Panc1 (cell line): ENCODE results near the gene C4orf50. TPM values are rescaled to one million over a fixed set of nuclear protein-coding genes. Genes with fewer than 3 reads are reported as not detected.

ENCODE experiments used
- ATAC-seq: fragments of 200-7000 bp; cut with Tn5 transposase; 2 replicates; pipeline ENCODE4 v1.9.1; 2020; ENCODE audit warnings: mild to moderate bottlenecking, moderate library complexity
- BruUV-seq: library from RNA; stranded (reverse); fragments of 400-500 nt; replicated peaks from 2 replicates; lab custom pipeline; 2021; lab: Mats Ljungman, UMichigan
- CTCF ChIA-PET: fragments of 300-600 bp; sonication (Branson Sonifier 250); formaldehyde crosslinking; loops from one replicate; lab custom pipeline; 2022; ENCODE audit warnings: antibody characterized with exemption; lab: Charles Lee
- POLR2A ChIA-PET: fragments of 300-600 bp; sonication (Branson Sonifier 250); formaldehyde crosslinking; loops from one replicate; lab custom pipeline; 2022; ENCODE audit warnings: antibody characterized with exemption; lab: Charles Lee
- DNase-seq: peaks from one replicate; pipeline ENCODE4 v3.0.0-alpha.2; 2010; ENCODE audit warnings: low read depth, low spot score
- H3K27ac ChIP-seq: 2 replicates; pipeline ENCODE4 v1.5.1; 2011; ENCODE audit warnings: mild to moderate bottlenecking, low read length, inconsistent platforms
- H3K27me3 ChIP-seq: fragments of 200-500 bp; sonication (Bioruptor generic); 2 replicates; pipeline ENCODE4 v1.6.0; 2014; ENCODE audit warnings: low read length, inconsistent platforms; ENCODE audit not compliant: control insufficient read depth, insufficient read depth
- H3K36me3 ChIP-seq: fragments of 200-500 bp; sonication (Bioruptor generic); 2 replicates; pipeline ENCODE4 v1.5.1; 2014; ENCODE audit warnings: inconsistent platforms, mild to moderate bottlenecking, low read length, moderate library complexity; ENCODE audit not compliant: control insufficient read depth, insufficient read depth
- H3K4me1 ChIP-seq: 2 replicates; pipeline ENCODE4 v1.5.1; 2011; ENCODE audit warnings: inconsistent platforms, mild to moderate bottlenecking, low read length, moderate library complexity; ENCODE audit not compliant: control insufficient read depth, insufficient read depth
- H3K4me3 ChIP-seq, 2 experiments: 2 replicates each; pipeline ENCODE4 v1.5.1; 2011 to 2012; ENCODE audit warnings: low read depth in 2 of 2, low read length in 2 of 2, mild to moderate bottlenecking in 2 of 2, inconsistent platforms in 1 of 2, moderate library complexity in 1 of 2
- H3K9me3 ChIP-seq: fragments of 200-500 bp; sonication (Bioruptor generic); 2 replicates; pipeline ENCODE4 v1.5.1; 2014; ENCODE audit warnings: low read depth, mild to moderate bottlenecking, inconsistent platforms, low read length, moderate library complexity; ENCODE audit not compliant: control insufficient read depth, insufficient read depth
- POLR2AphosphoS5 ChIP-seq: IDR thresholded peaks from 2 replicates; pipeline ENCODE4 v1.6.1; 2012; ENCODE audit warnings: mild to moderate bottlenecking, low read depth, low read length, moderate library complexity
- REST ChIP-seq, 2 experiments: IDR thresholded peaks; 2 replicates each; pipeline ENCODE4 v1.6.1; 2011 to 2012; ENCODE audit warnings: low read depth in 2 of 2, control low read depth in 1 of 2, low read length in 1 of 2, mild to moderate bottlenecking in 1 of 2, moderate library complexity in 1 of 2; ENCODE audit not compliant: insufficient read depth in 1 of 2
- SIN3A ChIP-seq: IDR thresholded peaks from 2 replicates; pipeline ENCODE4 v1.6.1; 2012; ENCODE audit warnings: low read depth, mild to moderate bottlenecking, low read length, moderate library complexity, borderline replicate concordance; ENCODE audit not compliant: insufficient read depth
- TCF7L2 ChIP-seq: IDR thresholded peaks from 2 replicates; pipeline ENCODE4 v1.6.1; 2011; ENCODE audit warnings: mild to moderate bottlenecking, low read depth, low read length, inconsistent platforms
- in situ Hi-C: cut with HindIII; loops from 2 replicates; pipeline ENCODE4 v1.10.0; 2016; ENCODE audit warnings: low sequenced_read_pairs, low pct_unique_long_range_greater_than_20kb
- intact Hi-C: fragments of 100-400 bp; cut with micrococcal nuclease; formaldehyde crosslinking; loops from one replicate; pipeline ENCODE4 v1.10.0; 2022; ENCODE audit not compliant: unreplicated experiment
- total RNA-seq: library from RNA; stranded (reverse); gene quantifications from one replicate; pipeline ENCODE4 v1.2.1, GENCODE V29; 2021; ENCODE audit not compliant: unreplicated experiment
- TF ChIP-seq, protein P1 (sequence below): fragments of 450-650 bp; IDR thresholded peaks from 2 replicates; pipeline ENCODE4 v1.5.1; 2017; ENCODE audit warnings: mild to moderate bottlenecking

Gene C4orf50
- total RNA-seq, 1 experiment from 2014 or later, result under 0.01 TPM

DNA sequence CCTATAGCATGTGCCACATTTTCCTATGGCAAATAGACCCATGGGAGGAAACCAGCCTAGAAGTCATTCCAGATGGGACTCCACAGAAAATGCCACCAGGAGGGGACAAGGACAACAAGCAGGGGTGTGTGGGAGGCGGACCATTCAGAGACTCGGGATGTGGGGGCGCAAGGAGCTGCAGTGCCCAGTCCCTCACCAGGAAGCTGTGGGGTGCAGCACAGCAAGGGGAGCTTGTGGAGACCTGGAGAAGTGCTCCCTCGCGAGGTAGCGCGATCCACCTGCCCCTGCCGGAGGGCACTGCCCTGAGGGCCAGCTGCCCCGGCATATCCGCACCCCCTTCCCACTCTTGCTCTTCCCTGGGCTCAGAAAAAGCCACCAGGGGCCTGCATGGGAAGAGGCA lies 45.5 kb upstream of the C4orf50 start:
- TF ChIP-seq SIN3A, result no peak
- TF ChIP-seq POLR2AphosphoS5, result no peak
- no peak for TF ChIP-seq TCF7L2
- Histone ChIP-seq H3K27ac (no peak overlapping the region), H3K36me3 (no peaks in the 10 kb centered on the region), H3K27me3 (no peaks in the 10 kb centered on the region), H3K4me3 (no peak overlapping the region), H3K4me1 (no peaks in the 10 kb centered on the region), H3K9me3 (no peaks in the 10 kb centered on the region)
- CTCF ChIA-PET, result no interaction called here
- DNase-seq (no peak), ATAC-seq (no peak)
- no TSS peak for BruUV-seq
- in situ Hi-C loops, result no loop called here
- intact Hi-C loops, result no loop called here
- POLR2A ChIA-PET, result interaction anchor here (0.7 kb wide), 1 partner anchor 75 kb away, joined by 3 read pairs; no protein-coding TSS in a partner anchor

GRCh38 chr4:6062133-6062532 lies 43.9 kb upstream of the C4orf50 start:
- no peaks in the 10 kb centered on the region for H3K27me3 ChIP-seq
- in situ Hi-C loops, result no loop called here
- POLR2A ChIA-PET, result no interaction called here
- BruUV-seq, result no TSS peak
- intact Hi-C loops, result no loop called here
- H3K4me3 ChIP-seq, result no peak overlapping the region
- CTCF ChIA-PET, result no interaction called here
- no peak overlapping the region for H3K27ac ChIP-seq
- no peaks in the 10 kb centered on the region for H3K36me3 ChIP-seq
- DNase-seq, result no peak
- no peaks in the 10 kb centered on the region for H3K4me1 ChIP-seq
- ATAC-seq, result no peak
- H3K9me3 ChIP-seq, result no peaks in the 10 kb centered on the region
- TF ChIP-seq TCF7L2 (no peak), SIN3A (no peak), POLR2AphosphoS5 (no peak), REST (IDR thresholded peaks at IDR 0.05; ENCODE audit: insufficient read depth in 1 of 2, low read depth in 2 of 2, low read length in 1 of 2) (no peak)
- TF ChIP-seq, protein P1, sequence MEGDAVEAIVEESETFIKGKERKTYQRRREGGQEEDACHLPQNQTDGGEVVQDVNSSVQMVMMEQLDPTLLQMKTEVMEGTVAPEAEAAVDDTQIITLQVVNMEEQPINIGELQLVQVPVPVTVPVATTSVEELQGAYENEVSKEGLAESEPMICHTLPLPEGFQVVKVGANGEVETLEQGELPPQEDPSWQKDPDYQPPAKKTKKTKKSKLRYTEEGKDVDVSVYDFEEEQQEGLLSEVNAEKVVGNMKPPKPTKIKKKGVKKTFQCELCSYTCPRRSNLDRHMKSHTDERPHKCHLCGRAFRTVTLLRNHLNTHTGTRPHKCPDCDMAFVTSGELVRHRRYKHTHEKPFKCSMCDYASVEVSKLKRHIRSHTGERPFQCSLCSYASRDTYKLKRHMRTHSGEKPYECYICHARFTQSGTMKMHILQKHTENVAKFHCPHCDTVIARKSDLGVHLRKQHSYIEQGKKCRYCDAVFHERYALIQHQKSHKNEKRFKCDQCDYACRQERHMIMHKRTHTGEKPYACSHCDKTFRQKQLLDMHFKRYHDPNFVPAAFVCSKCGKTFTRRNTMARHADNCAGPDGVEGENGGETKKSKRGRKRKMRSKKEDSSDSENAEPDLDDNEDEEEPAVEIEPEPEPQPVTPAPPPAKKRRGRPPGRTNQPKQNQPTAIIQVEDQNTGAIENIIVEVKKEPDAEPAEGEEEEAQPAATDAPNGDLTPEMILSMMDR, result no peak

DNA sequence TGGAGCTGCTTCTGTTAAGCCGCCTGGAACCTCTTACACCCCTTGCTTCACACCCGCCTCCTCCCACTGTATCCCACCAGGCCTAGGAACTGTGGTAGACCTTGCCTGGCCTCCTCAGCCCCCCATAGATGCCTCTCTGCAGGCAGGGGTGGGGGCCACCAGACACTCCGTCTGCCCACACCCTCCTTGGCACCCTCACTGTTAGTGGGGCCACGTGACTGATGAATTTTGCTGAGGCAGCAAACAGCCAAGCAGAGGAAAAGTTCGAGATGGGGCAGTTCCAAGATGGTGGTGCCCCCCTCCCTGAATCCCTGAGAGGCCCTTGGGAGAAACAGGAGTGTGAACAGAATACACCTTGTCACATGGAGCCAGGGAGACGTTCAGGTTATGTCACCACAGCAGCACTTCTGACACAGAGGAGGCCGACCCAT lies 41.2 kb upstream of the C4orf50 start:
- Histone ChIP-seq H3K27ac (no peak overlapping the region), H3K9me3 (no peaks in the 10 kb centered on the region), H3K27me3 (no peaks in the 10 kb centered on the region), H3K36me3 (no peaks in the 10 kb centered on the region), H3K4me1 (no peaks in the 10 kb centered on the region), H3K4me3 (no peak overlapping the region)
- intact Hi-C loops (no loop called here), in situ Hi-C loops (no loop called here)
- no TSS peak for BruUV-seq
- DNase-seq, result no peak
- ChIA-PET POLR2A (no interaction called here), CTCF (no interaction called here)
- TF ChIP-seq, protein P1, result no peak
- TF ChIP-seq TCF7L2 (no peak), POLR2AphosphoS5 (no peak), SIN3A (no peak), REST (IDR thresholded peaks at IDR 0.05; ENCODE audit: insufficient read depth in 1 of 2, low read depth in 2 of 2, low read length in 1 of 2) (no peak)
- ATAC-seq, result no peak
